GM10248 (cell line): ENCODE results near the gene STMP1.

ENCODE experiments used
- CTCF ChIA-PET: fragments of 300-600 bp; sonication (Branson Sonifier 250); formaldehyde crosslinking; extraction: SDS; loops from one replicate; lab custom pipeline; 2021; ENCODE audit warnings: antibody characterized with exemption; lab: Yijun Ruan, JAX
- POLR2A ChIA-PET: fragments of 350-650 bp; sonication (Branson Sonifier 250); formaldehyde crosslinking; extraction: SDS; loops from one replicate; lab custom pipeline; 2020; ENCODE audit warnings: antibody characterized with exemption; lab: Yijun Ruan, JAX
- DNase-seq: peaks from one replicate; pipeline ENCODE4 v3.0.0; 2012; ENCODE audit errors: extremely low spot score
- TF ChIP-seq, protein P1 (sequence below): IDR thresholded peaks from 2 replicates; pipeline ENCODE4 v1.5.1; 2012; ENCODE audit warnings: mild to moderate bottlenecking, low read depth; ENCODE audit errors: extremely low read depth, missing control alignments, control extremely low read depth

The STMP1 gene

GRCh38 chr7:135711139-135711469 is 48.8 kb downstream of the STMP1 start:
- ChIA-PET CTCF (interaction anchor here (0.8 to 2.4 kb wide), 19 partner anchors 9 to 437 kb away, joined by 3 to 26 read pairs (median 5); partner anchors contain the start of gene SLC13A4), POLR2A (no interaction called here)
- DNase-seq = no peak
- TF ChIP-seq, protein P1, sequence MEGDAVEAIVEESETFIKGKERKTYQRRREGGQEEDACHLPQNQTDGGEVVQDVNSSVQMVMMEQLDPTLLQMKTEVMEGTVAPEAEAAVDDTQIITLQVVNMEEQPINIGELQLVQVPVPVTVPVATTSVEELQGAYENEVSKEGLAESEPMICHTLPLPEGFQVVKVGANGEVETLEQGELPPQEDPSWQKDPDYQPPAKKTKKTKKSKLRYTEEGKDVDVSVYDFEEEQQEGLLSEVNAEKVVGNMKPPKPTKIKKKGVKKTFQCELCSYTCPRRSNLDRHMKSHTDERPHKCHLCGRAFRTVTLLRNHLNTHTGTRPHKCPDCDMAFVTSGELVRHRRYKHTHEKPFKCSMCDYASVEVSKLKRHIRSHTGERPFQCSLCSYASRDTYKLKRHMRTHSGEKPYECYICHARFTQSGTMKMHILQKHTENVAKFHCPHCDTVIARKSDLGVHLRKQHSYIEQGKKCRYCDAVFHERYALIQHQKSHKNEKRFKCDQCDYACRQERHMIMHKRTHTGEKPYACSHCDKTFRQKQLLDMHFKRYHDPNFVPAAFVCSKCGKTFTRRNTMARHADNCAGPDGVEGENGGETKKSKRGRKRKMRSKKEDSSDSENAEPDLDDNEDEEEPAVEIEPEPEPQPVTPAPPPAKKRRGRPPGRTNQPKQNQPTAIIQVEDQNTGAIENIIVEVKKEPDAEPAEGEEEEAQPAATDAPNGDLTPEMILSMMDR = no peak

- POLR2A ChIA-PET = no interaction called here
- TF ChIP-seq, protein P1 = no peak
- CTCF ChIA-PET = interaction anchor here (0.9 to 2.4 kb wide), 12 partner anchors 10 to 438 kb away, joined by 3 to 26 read pairs (median 6); no protein-coding TSS in a partner anchor
- no peak for DNase-seq
These were observed 50.0 kb downstream of the STMP1 start for GRCh38 chr7:135712182-135712782.

- POLR2A ChIA-PET = no interaction called here
- TF ChIP-seq, protein P1 = no peak
- CTCF ChIA-PET = interaction anchor here (0.7 to 2.2 kb wide), 5 partner anchors 9 to 439 kb away, joined by 3 to 9 read pairs (median 5); no protein-coding TSS in a partner anchor
- no peak for DNase-seq
These were observed 50.5 kb downstream of the STMP1 start for GRCh38 chr7:135712796-135713195.

- ChIA-PET CTCF (interaction anchor here (0.9 to 2.2 kb wide), 4 partner anchors 8 to 440 kb away, joined by 4 to 9 read pairs (median 6); no protein-coding TSS in a partner anchor), POLR2A (no interaction called here)
- no peak for DNase-seq
- TF ChIP-seq, protein P1 = no peak
These were observed 51.6 kb downstream of the STMP1 start for GRCh38 chr7:135713836-135714470.

GRCh38 chr7:135714534-135715009 is 52.3 kb downstream of the STMP1 start:
- DNase-seq = no peak
- ChIA-PET POLR2A (no interaction called here), CTCF (interaction anchor here (0.9 to 2.2 kb wide), 4 partner anchors 8 to 440 kb away, joined by 4 to 9 read pairs (median 6); no protein-coding TSS in a partner anchor)
- TF ChIP-seq, protein P1 = no peak

DNA sequence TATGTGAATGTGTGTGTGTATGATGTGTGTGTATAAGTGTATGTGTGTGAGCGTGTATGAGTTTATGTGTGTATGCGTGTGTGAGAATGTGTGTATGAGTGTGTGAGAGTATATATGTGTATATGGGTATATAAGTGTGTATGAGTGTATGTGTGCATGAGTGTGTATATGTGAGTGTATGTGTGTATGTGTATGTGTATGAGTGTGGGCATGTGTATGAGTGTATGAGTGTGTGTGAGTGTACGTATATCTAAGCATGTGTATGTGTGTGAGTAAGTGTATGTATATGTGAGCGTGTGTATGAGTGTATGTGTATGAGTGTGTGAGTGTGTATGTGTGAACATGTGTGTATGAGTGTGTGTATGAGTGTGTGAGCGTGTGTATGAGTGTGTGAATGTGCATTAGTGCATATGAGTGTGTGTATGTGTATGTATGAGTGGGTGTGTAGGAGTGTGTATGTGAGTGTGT is 52.8 kb downstream of the STMP1 start:
- ChIA-PET CTCF (interaction anchor here (1.7 kb wide), 1 partner anchor 42 kb away, joined by 6 read pairs; no protein-coding TSS in a partner anchor), POLR2A (no interaction called here)
- TF ChIP-seq, protein P1 = no peak
- DNase-seq = no peak
